ENCODE results near the gene SMDT1. TPM values are rescaled to one million over a fixed set of nuclear protein-coding genes. Genes with fewer than 3 reads are reported as not detected.
"Not testable (repeated sequence)": the region's sequence is repeated elsewhere in the genome, so short reads cannot be mapped to it uniquely, and the experiment has no call there.

Gene SMDT1
- total and polyA plus RNA-seq, 2 donors (not counting 1 experiment from before 2014, with no cell fraction given), result 122 to 140 TPM

- Histone ChIP-seq H3K4me1 (ENCODE audit: control insufficient read depth in 2 of 2, insufficient read depth in 2 of 2, low read length in 2 of 2) (peaks cover 20 to 34% of the 10 kb centered on the region in 2 donors), H3K79me2 (ENCODE audit: control insufficient read depth, insufficient read depth, low read length) (no peaks in the 10 kb centered on the region), H3K9ac (ENCODE audit: low read length) (peak within 1 kb of the TSS; percentile 93), H2AFZ (ENCODE audit: insufficient read depth, low read depth, low read length, poor library complexity, severe bottlenecking) (peak within 1 kb of the TSS; percentile 95), H3K9me3 (ENCODE audit: control extremely low read depth in 1 of 3, control insufficient read depth in 2 of 3, insufficient read depth in 1 of 3, low read length in 2 of 3) (no peaks in the 10 kb centered on the region), H3K4me2 (replicated peaks; ENCODE audit: low read depth, low read length, poor library complexity, severe bottlenecking) (peak within 1 kb of the TSS; percentile 95), H3K36me3 (replicated peaks in 1 of 2; ENCODE audit: control extremely low read depth in 1 of 2, control insufficient read depth in 1 of 2, extremely low read depth in 1 of 2, insufficient read depth in 2 of 2, low read length in 1 of 2) (peaks cover 0 to 6% of the 10 kb centered on the region in 2 experiments), H3K4me3 (ENCODE audit: control extremely low read depth in 1 of 5, extremely low read depth in 1 of 5, insufficient read depth in 1 of 5, low read depth in 2 of 5, low read length in 4 of 5) (peak within 1 kb of the TSS; percentile 30 to 98 (median 82)), H4K20me1 (ENCODE audit: control insufficient read depth, insufficient read depth, low read length, poor library complexity, severe bottlenecking) (no peaks in the 10 kb centered on the region), H3K27me3 (replicated peaks in 1 of 4; ENCODE audit: control extremely low read depth in 1 of 4, control insufficient read depth in 3 of 4, insufficient read depth in 4 of 4, low read length in 3 of 4) (no peaks in the 10 kb centered on the region), H3K27ac (ENCODE audit: low read length in 2 of 2) (peak within 1 kb of the TSS; percentile 64 to 69)
- H3K27ac Mint-ChIP-seq, result peak within 1 kb of the TSS; percentile 94
- ATAC-seq (ENCODE audit: low read depth) (peak; percentile 95), DNase-seq (peak; percentile 93)
- H3K4me3 Mint-ChIP-seq, result peak within 1 kb of the TSS; percentile 93
- no peaks in the 10 kb centered on the region for H3K9me3 Mint-ChIP-seq (ENCODE audit: insufficient read depth)
- H3K4me1 Mint-ChIP-seq, result peaks cover 46% of the 10 kb centered on the region
- H3K27me3 Mint-ChIP-seq, result no peaks in the 10 kb centered on the region
- 2% methylated on average over 50 of the region's 56 CpGs for WGBS (ENCODE audit: insufficient coverage)
- intact Hi-C loops (cut with micrococcal nuclease), result loop anchor here (1.0 to 5.0 kb wide), 9 partner anchors 9 to 688 kb away; partner anchors contain the start of genes MEI1, NDUFA6, SMDT1 and TCF20
- CTCF ChIA-PET, result interaction anchor here (1.3 to 2.3 kb wide), 3 partner anchors 21 to 103 kb away, joined by 5 to 7 read pairs (median 6); partner anchors contain the start of genes NDUFA6 and WBP2NL
- POLR2A ChIA-PET, result interaction anchor here (0.6 to 2.8 kb wide), 3 partner anchors 9 to 72 kb away, joined by 3 to 17 read pairs (median 11); partner anchors contain the start of genes NDUFA6, SMDT1 and WBP2NL
- TF ChIP-seq CTCF (IDR thresholded peaks at IDR 0.05) (no peak), EZH2 (IDR thresholded peaks at IDR 0.05; ENCODE audit: borderline replicate concordance, insufficient read depth, low read depth, low read length, poor library complexity, severe bottlenecking) (no peak)
These were observed 8.7 kb upstream of the SMDT1 start, which contains the start of gene NAGA for GRCh38 chr22:42070517-42071422. Gene NAGA (minus strand): TSS chr22:42070812. CDS start chr22:42070297, 515 bp downstream.

GRCh38 chr22:42071508-42071907 lies 8.0 kb upstream of the SMDT1 start:
- H3K9me3 Mint-ChIP-seq (ENCODE audit: insufficient read depth); H3K27me3 ChIP-seq (replicated peaks in 1 of 4; ENCODE audit: control extremely low read depth in 1 of 4, control insufficient read depth in 3 of 4, insufficient read depth in 4 of 4, low read length in 3 of 4); H4K20me1 ChIP-seq (ENCODE audit: control insufficient read depth, insufficient read depth, low read length, poor library complexity, severe bottlenecking); H3K79me2 ChIP-seq (ENCODE audit: control insufficient read depth, insufficient read depth, low read length); H3K27ac ChIP-seq (ENCODE audit: low read length in 2 of 2); H3K9ac ChIP-seq (ENCODE audit: low read length); H3K9me3 ChIP-seq (ENCODE audit: control extremely low read depth in 1 of 3, control insufficient read depth in 2 of 3, insufficient read depth in 1 of 3, low read length in 2 of 3); DNase-seq; ATAC-seq (ENCODE audit: low read depth); H3K36me3 ChIP-seq (replicated peaks in 1 of 2; ENCODE audit: control extremely low read depth in 1 of 2, control insufficient read depth in 1 of 2, extremely low read depth in 1 of 2, insufficient read depth in 2 of 2, low read length in 1 of 2); H3K27me3 Mint-ChIP-seq: not testable (repeated sequence)
- H3K4me1 ChIP-seq (ENCODE audit: control insufficient read depth in 2 of 2, insufficient read depth in 2 of 2, low read length in 2 of 2), result peaks cover 20 to 34% of the 10 kb centered on the region in 2 donors
- H3K4me2 ChIP-seq (replicated peaks; ENCODE audit: low read depth, low read length, poor library complexity, severe bottlenecking), result peak overlapping the region; percentile 95
- Mint-ChIP-seq H3K27ac (peak overlapping the region; percentile 94), H3K4me1 (peaks cover 46% of the 10 kb centered on the region), H3K4me3 (peak overlapping the region; percentile 93)
- ChIA-PET CTCF (interaction anchor here (1.4 to 2.3 kb wide), 2 partner anchors 20 to 73 kb away, joined by 6 to 7 read pairs; partner anchors contain the start of genes NDUFA6 and WBP2NL), POLR2A (interaction anchor here (0.6 to 2.8 kb wide), 2 partner anchors 8 to 73 kb away, joined by 3 to 17 read pairs; partner anchors contain the start of genes SMDT1 and WBP2NL)
- WGBS (ENCODE audit: insufficient coverage), result 90% methylated on average over 7 of the region's 7 CpGs
- H3K4me3 ChIP-seq (ENCODE audit: control extremely low read depth in 1 of 5, extremely low read depth in 1 of 5, insufficient read depth in 1 of 5, low read depth in 2 of 5, low read length in 4 of 5), result peak overlapping the region in 1 of 5 experiments; percentile 80
- peak overlapping the region; percentile 95 for H2AFZ ChIP-seq (ENCODE audit: insufficient read depth, low read depth, low read length, poor library complexity, severe bottlenecking)
- intact Hi-C loops (cut with micrococcal nuclease), result loop anchor here (5.0 kb wide), 5 partner anchors 39 to 689 kb away; partner anchors contain the start of genes MEI1 and TEF
